Measurements from ENCODE around the gene MYO18B.

GRCh38 chr22:25969901-25970300, 227.9 kb downstream of the MYO18B start:
- TF ChIP-seq REST (IDR thresholded peaks at IDR 0.05; ENCODE audit: low read depth), result no peak
- TF ChIP-seq CTCF (IDR thresholded peaks at IDR 0.05 in 2 of 3, conservative IDR thresholded peaks at IDR 0.05 in 1 of 3; ENCODE audit: borderline replicate concordance in 1 of 3, insufficient read depth in 1 of 3, low read depth in 2 of 3, low read length in 2 of 3), result no peak
- no peak for TF ChIP-seq POLR2A (IDR thresholded peaks at IDR 0.05; ENCODE audit: borderline replicate concordance, extremely low read depth, insufficient read depth, insufficient read length)
- no peak for TF ChIP-seq SP1 (IDR thresholded peaks at IDR 0.05; ENCODE audit: low read depth)
- TF ChIP-seq SRF (IDR thresholded peaks at IDR 0.05; ENCODE audit: low read depth), result no peak
- TF ChIP-seq POLR2AphosphoS5 (IDR thresholded peaks at IDR 0.05; ENCODE audit: low read depth, low read length), result no peak
- no peak for TF ChIP-seq MAX (IDR thresholded peaks at IDR 0.05)
- TF ChIP-seq TCF7L2 (IDR thresholded peaks at IDR 0.05; ENCODE audit: borderline replicate concordance, extremely low read depth, insufficient read depth, insufficient read length), result no peak
- TF ChIP-seq EZH2 (IDR thresholded peaks at IDR 0.05), result no peak
- TF ChIP-seq RAD21 (IDR thresholded peaks at IDR 0.05; ENCODE audit: low read depth), result no peak
- TF ChIP-seq ZFX (IDR thresholded peaks at IDR 0.05), result no peak
